Naive B cell (primary cell): ENCODE results near the gene SNRNP70. TPM values are rescaled to one million over a fixed set of nuclear protein-coding genes. Genes with fewer than 3 reads are reported as not detected.
"Not testable (repeated sequence)": the region's sequence is repeated elsewhere in the genome, so short reads cannot be mapped to it uniquely, and the experiment has no call there.

Source experiments
- ATAC-seq, 2 donors: fragments of 150-1000 bp; cut with Tn5 transposase; 2 replicates each; pipeline ENCODE4 v1.10.0; 2021; ENCODE audit warnings: low read depth in 2 of 2, mild to moderate bottlenecking in 2 of 2, moderate library complexity in 2 of 2
- DNase-seq: peaks from one replicate; pipeline ENCODE4 v3.0.0; 2022
- H3K27ac Mint-ChIP-seq, 6 donors: one replicate each; pipeline ENCODE4 v1.8.0; 2020 to 2022; ENCODE audit warnings: mild to moderate bottlenecking in 6 of 6, mixed read lengths in 6 of 6, moderate library complexity in 5 of 6, inconsistent platforms in 2 of 6
- H3K27me3 Mint-ChIP-seq, 3 donors: one replicate each; pipeline ENCODE4 v1.8.0; 2021 to 2022; ENCODE audit warnings: mixed read lengths in 3 of 3, mild to moderate bottlenecking in 1 of 3
- H3K36me3 Mint-ChIP-seq, 2 donors: one replicate each; pipeline ENCODE4 v1.8.0; 2020 to 2022; ENCODE audit warnings: mixed read lengths in 2 of 2, inconsistent platforms in 1 of 2, mild to moderate bottlenecking in 1 of 2
- H3K4me1 Mint-ChIP-seq, 3 donors: one replicate each; pipeline ENCODE4 v1.8.0; 2020 to 2022; ENCODE audit warnings: mixed read lengths in 3 of 3, inconsistent platforms in 1 of 3, mild to moderate bottlenecking in 1 of 3, moderate library complexity in 1 of 3
- H3K4me3 Mint-ChIP-seq, 8 donors: one replicate each; pipeline ENCODE4 v1.8.0; 2020 to 2022; ENCODE audit warnings: mild to moderate bottlenecking in 8 of 8, mixed read lengths in 8 of 8, moderate library complexity in 8 of 8, inconsistent platforms in 2 of 8
- H3K9me3 Mint-ChIP-seq, 7 donors: one replicate each; pipeline ENCODE4 v1.8.0; 2020 to 2022; ENCODE audit warnings: mixed read lengths in 7 of 7, mild to moderate bottlenecking in 5 of 7, inconsistent platforms in 2 of 7, moderate library complexity in 1 of 7
- polyA plus RNA-seq, 6 donors: library from polyadenylated mRNA; unstranded; fragments of 300-500 nt; fragmentation: Illumina TruSeq; gene quantifications; one replicate each; pipeline ENCODE4 v1.2.3, GENCODE V29; 2021; ENCODE audit warnings: low read depth in 6 of 6

SNRNP70 gene
- polyA plus RNA-seq, 6 donors from 2014 or later, result 29.8 to 63.5 (median 41.6) TPM

DNA sequence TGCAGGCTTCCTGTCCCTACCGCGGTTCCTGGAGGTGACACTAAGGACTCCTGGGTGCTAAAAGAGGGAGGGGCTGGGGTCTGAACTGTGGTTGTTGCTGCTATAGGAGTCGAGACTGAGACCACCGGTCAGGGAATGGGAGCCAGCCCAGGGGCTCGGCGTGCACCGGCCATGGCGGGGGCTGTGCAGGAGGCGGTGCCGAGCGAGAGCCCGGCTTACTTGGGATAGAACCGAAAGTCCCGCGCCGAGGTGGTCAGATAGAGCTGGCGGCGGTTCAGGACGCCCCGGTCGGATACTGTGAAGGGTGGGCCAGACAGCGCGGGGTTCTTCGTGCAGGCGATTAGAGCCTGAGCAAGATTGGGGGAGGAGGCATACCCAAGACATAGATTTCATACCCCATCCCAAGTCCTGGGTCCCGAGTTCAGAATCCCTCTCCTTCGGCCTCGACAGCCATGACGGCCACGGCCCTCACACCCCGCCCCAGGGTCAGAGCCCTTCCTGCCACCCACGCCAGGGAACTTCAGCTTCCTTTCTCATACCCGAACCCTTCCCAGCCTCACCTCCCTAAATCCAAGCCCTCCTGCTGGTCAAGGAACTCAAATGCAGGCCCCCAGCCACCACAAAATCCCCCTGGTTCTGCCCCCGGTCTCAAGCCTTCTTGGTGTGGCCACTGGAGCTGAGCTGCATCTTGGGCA is 28.2 kb upstream of the SNRNP70 start:
- H3K36me3 Mint-ChIP-seq, result peaks cover 0 to 13% of the 10 kb centered on the region in 2 donors
- H3K27me3 Mint-ChIP-seq, result peaks cover 28 to 78% (median 61%) of the 10 kb centered on the region in 3 donors
- H3K9me3 Mint-ChIP-seq, DNase-seq, ATAC-seq: not testable (repeated sequence)
- H3K4me1 Mint-ChIP-seq, result peaks cover 18 to 22% (median 22%) of the 10 kb centered on the region in 3 donors
- H3K4me3 Mint-ChIP-seq, result peak overlapping the region; percentile 67 to 97 (median 90)
- peak overlapping the region in 3 of 6 donors; percentile 15 to 70 (median 52) for H3K27ac Mint-ChIP-seq

DNA sequence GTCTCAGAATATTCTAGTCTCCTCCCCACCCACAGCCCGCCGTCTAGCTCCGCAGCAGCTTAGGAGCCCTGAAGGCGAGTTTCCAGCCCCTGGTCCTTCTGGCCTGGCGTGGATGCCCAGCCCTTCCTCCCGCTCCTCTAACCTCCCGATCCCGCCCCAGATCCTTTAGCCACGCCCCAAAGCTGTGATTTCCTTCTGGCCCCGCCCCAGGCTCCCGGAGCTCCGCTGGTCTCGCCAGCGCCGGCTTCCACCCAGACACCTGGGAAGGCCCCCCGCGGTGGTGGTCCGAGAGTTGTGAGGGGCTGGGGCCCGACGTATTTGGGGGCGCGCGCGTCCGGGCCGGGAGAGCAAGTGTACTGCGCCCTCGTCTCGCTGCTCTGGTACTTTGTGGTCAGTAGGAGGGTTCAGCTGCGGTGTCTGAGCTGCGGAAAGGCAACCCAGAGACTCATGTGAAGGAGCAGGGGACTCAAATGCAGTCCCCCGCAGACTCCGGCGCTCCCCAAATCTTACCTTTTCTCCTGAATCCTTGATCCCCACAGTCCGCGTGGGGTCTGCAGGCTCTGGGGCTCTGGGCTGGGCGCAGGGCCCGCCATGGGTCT is 27.5 kb upstream of the SNRNP70 start, which contains the start of gene CGB7:
Gene CGB7 (minus strand): TSS at position 114 of the 599 bp plus-strand sequence. CDS start 2,374 bp downstream, outside the sequence.
- DNase-seq (no peak), ATAC-seq (no peak)
- Mint-ChIP-seq H3K27me3 (peaks cover 28 to 77% (median 61%) of the 10 kb centered on the region in 3 donors), H3K36me3 (peaks cover 0 to 13% of the 10 kb centered on the region in 2 donors), H3K27ac (peak within 1 kb of the TSS in 5 of 6 donors; percentile 15 to 86 (median 52)), H3K4me1 (peaks cover 18 to 22% (median 22%) of the 10 kb centered on the region in 3 donors), H3K4me3 (peak within 1 kb of the TSS; percentile 67 to 97 (median 90)), H3K9me3 (peaks cover 0 to 4% (median 0%) of the 10 kb centered on the region in 7 donors)

GRCh38 chr19:49058562-49058961 is 26.7 kb upstream of the SNRNP70 start:
- H3K27me3 Mint-ChIP-seq, result peaks cover 28 to 80% (median 59%) of the 10 kb centered on the region in 3 donors
- peaks cover 0 to 4% (median 0%) of the 10 kb centered on the region in 7 donors for H3K9me3 Mint-ChIP-seq
- peaks cover 0 to 13% of the 10 kb centered on the region in 2 donors for H3K36me3 Mint-ChIP-seq
- DNase-seq, result no peak
- peaks cover 18 to 22% (median 22%) of the 10 kb centered on the region in 3 donors for H3K4me1 Mint-ChIP-seq
- H3K4me3 Mint-ChIP-seq, result peak overlapping the region in 3 of 8 donors; percentile 83 to 90 (median 90)
- no peak overlapping the region for H3K27ac Mint-ChIP-seq
- no peak for ATAC-seq

DNA sequence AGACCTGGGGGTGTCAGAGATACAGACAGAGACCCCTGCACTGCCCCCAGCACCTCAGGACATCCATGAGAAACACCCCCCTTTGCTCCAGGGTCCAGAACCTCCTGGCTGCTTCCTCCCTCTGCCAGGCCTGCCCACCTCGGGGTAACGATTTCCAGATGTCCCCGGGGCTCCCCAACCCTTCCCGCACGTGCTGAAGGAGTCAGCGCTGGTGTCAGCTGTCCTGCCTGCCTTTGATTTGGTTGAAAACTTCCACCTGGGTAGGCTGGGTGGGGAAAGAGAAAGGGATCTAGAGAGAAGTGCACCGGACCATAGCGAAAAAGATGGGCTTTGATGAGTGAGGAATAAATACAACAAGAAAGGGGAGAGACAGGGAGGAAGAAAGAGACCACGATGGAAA is 26.2 kb upstream of the SNRNP70 start:
- Mint-ChIP-seq H3K27me3 (peaks cover 28 to 82% (median 54%) of the 10 kb centered on the region in 3 donors), H3K9me3 (peaks cover 0 to 4% (median 0%) of the 10 kb centered on the region in 7 donors), H3K27ac (no peak overlapping the region), H3K4me3 (peak overlapping the region in 2 of 8 donors; percentile 4 to 74), H3K4me1 (peaks cover 18 to 22% (median 22%) of the 10 kb centered on the region in 3 donors), H3K36me3 (peaks cover 0 to 13% of the 10 kb centered on the region in 2 donors)
- no peak for DNase-seq
- ATAC-seq, result no peak

- peaks cover 18 to 32% (median 27%) of the 10 kb centered on the region in 3 donors for H3K4me1 Mint-ChIP-seq
- peaks cover 34 to 81% (median 56%) of the 10 kb centered on the region in 3 donors for H3K27me3 Mint-ChIP-seq
- ATAC-seq, result no peak
- H3K36me3 Mint-ChIP-seq, result peaks cover 0 to 13% of the 10 kb centered on the region in 2 donors
- H3K27ac Mint-ChIP-seq, result peak overlapping the region in 1 of 6 donors; percentile 33
- H3K4me3 Mint-ChIP-seq, result peak overlapping the region in 3 of 8 donors; percentile 1 to 63 (median 55)
- DNase-seq, result no peak
- H3K9me3 Mint-ChIP-seq, result peaks cover 0 to 4% (median 0%) of the 10 kb centered on the region in 7 donors
Measured at GRCh38 chr19:49061000-49061399, 24.3 kb upstream of the SNRNP70 start.

- no peak for ATAC-seq
- Mint-ChIP-seq H3K4me3 (no peak overlapping the region), H3K9me3 (peaks cover 0 to 4% (median 0%) of the 10 kb centered on the region in 7 donors), H3K27me3 (peaks cover 39 to 81% (median 60%) of the 10 kb centered on the region in 3 donors), H3K36me3 (peaks cover 0 to 13% of the 10 kb centered on the region in 2 donors), H3K27ac (peak overlapping the region in 1 of 6 donors; percentile 33), H3K4me1 (peaks cover 18 to 29% (median 22%) of the 10 kb centered on the region in 3 donors)
- DNase-seq, result no peak
Measured at GRCh38 chr19:49061445-49061844, 23.8 kb upstream of the SNRNP70 start.

- DNase-seq (no peak), ATAC-seq (no peak)
- Mint-ChIP-seq H3K27me3 (peaks cover 42 to 74% (median 56%) of the 10 kb centered on the region in 3 donors), H3K27ac (no peak overlapping the region), H3K4me3 (peak overlapping the region in 4 of 8 donors; percentile 3 to 59 (median 14)), H3K36me3 (peaks cover 4 to 14% of the 10 kb centered on the region in 2 donors), H3K4me1 (peaks cover 0 to 12% (median 6%) of the 10 kb centered on the region in 3 donors), H3K9me3 (peaks cover 0 to 4% (median under 1%) of the 10 kb centered on the region in 7 donors)
Measured at GRCh38 chr19:49064029-49064629, 21.1 kb upstream of the SNRNP70 start.

DNA sequence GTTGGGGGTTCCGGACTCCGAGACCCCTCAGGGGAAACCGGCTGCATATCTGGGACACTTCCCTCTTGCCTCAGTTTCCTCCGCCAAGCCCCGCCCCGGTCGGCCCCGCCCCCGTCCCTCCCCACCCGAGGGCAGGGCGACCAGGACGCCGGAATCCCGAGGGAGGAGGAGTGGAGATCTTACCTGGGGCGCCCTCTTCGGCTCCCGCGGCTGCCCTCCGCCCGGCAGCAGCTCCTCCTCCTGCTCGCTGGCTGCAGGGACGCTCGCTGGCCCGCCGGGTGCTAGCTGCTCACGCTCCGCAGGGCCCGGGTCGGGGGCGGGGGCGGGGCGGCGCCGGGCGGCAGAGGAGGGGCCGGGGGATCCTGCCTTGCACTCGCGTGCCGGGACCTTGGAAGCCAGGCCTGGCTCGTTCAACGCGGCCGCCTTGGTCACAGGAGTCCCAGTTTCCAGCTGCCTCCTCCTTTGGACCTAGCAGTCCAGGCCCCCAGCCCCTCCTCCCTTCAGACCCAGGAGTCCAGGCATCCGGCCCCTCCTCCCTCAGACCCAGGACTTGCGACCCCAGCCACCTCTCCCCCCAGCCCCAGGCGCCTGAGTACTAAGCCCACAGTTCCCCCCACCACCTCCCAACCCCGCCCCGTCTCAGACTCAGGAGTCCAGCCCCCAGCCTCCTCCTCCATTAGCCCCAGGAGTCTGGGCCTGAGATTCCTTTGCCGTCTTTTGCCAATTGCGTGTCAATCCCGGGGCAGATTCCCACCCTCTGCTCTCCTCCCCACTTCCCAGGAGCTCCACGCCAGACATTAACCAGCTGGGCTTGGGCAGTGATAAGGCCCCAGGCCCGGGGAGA is 20.3 kb upstream of the SNRNP70 start, which contains the start of gene NTF4:
Gene NTF4 (minus strand): TSS at position 51 of the 844 bp plus-strand sequence. CDS start 2,821 bp downstream, outside the sequence.
- peak within 1 kb of the TSS in 1 of 6 donors; percentile 70 for H3K27ac Mint-ChIP-seq
- peaks cover 0 to 12% (median 6%) of the 10 kb centered on the region in 3 donors for H3K4me1 Mint-ChIP-seq
- H3K27me3 Mint-ChIP-seq, result peaks cover 44 to 77% (median 59%) of the 10 kb centered on the region in 3 donors
- peaks cover 4 to 15% of the 10 kb centered on the region in 2 donors for H3K36me3 Mint-ChIP-seq
- peak within 1 kb of the TSS in 6 of 8 donors; percentile 3 to 59 (median 10) for H3K4me3 Mint-ChIP-seq
- no peak for DNase-seq
- ATAC-seq, result peak in 1 of 2 donors; percentile 33
- H3K9me3 Mint-ChIP-seq, result peaks cover 0 to 7% (median 5%) of the 10 kb centered on the region in 7 donors

DNA sequence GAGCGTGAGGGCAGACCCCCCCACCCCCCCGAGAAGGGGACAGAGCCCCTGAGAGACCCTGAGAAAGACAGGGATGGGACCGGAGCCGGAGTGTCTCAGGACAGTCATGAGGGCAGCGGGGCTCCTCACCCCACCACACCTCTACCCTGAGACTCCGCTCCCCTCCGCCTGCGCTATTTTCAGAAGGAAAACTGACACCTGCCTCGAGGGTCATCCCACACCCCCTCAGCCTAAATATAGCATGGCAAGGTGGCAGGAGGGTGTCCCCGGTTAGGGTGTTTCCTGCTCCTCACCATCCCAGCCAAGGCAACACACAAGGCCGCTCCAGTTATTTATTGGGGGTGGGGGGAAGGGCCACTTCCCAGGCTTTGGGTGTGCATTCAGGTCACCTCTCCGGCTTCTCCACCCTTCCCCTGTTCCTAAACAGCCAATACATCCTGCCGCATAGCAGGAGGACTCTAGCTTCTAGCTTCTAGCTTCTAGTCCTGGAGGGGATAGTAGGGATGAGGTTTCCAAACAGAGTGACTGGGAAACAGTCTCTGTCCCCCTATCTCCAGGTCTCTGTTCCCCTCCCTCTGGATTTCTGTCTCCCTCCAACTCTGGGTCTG is 19.2 kb upstream of the SNRNP70 start:
- Mint-ChIP-seq H3K9me3 (peaks cover 0 to 13% (median 5%) of the 10 kb centered on the region in 7 donors), H3K4me3 (peak overlapping the region in 2 of 8 donors; percentile 8 to 74), H3K36me3 (peaks cover 4 to 22% of the 10 kb centered on the region in 2 donors), H3K27me3 (peaks cover 48 to 80% (median 61%) of the 10 kb centered on the region in 3 donors), H3K27ac (peak overlapping the region in 1 of 6 donors; percentile 70), H3K4me1 (peaks cover 0 to 12% (median 6%) of the 10 kb centered on the region in 3 donors)
- DNase-seq, result no peak
- ATAC-seq, result no peak

DNA sequence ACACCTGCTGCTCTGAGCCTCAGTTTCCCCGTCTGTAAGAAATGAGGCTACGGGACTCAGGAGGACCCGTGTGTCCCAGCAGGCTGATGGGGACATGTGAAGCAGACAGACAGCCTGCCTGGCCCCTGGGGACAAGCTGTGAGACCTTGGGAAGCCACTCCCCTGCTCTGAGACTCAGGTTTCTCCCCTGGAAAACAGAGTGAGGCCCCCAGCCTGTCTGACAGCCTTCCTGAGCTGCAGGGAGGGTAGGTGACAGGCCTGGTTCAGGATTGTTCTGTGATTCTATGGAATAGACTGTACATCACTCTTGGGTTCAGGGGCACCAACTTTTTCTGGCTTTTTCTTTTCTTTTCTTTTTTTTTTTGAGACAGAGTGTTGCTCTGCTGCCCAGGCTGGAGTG is 17.7 kb upstream of the SNRNP70 start:
- peaks cover 0 to 13% (median 5%) of the 10 kb centered on the region in 7 donors for H3K9me3 Mint-ChIP-seq
- no peak for DNase-seq
- ATAC-seq, result no peak
- peaks cover 52 to 81% (median 55%) of the 10 kb centered on the region in 3 donors for H3K27me3 Mint-ChIP-seq
- H3K4me3 Mint-ChIP-seq, result no peak overlapping the region
- peaks cover under 1 to 16% (median 7%) of the 10 kb centered on the region in 3 donors for H3K4me1 Mint-ChIP-seq
- H3K36me3 Mint-ChIP-seq, result peaks cover 4 to 24% of the 10 kb centered on the region in 2 donors
- no peak overlapping the region for H3K27ac Mint-ChIP-seq

GRCh38 chr19:49069026-49069425 is 16.2 kb upstream of the SNRNP70 start:
- Mint-ChIP-seq H3K36me3 (peaks cover 4 to 36% of the 10 kb centered on the region in 2 donors), H3K9me3 (peaks cover 4 to 13% (median 7%) of the 10 kb centered on the region in 7 donors), H3K4me1 (peaks cover 11 to 24% (median 18%) of the 10 kb centered on the region in 3 donors), H3K4me3 (no peak overlapping the region), H3K27ac (no peak overlapping the region), H3K27me3 (peaks cover 67 to 85% (median 70%) of the 10 kb centered on the region in 3 donors)
- DNase-seq, result no peak
- ATAC-seq, result no peak
